Lower lobe of right lung (tissue), 2 donors: ENCODE results near the gene TBCB. TPM values are rescaled to one million over a fixed set of nuclear protein-coding genes. Genes with fewer than 3 reads are reported as not detected.

Experiments used
- ATAC-seq, 2 donors: fragments of 200-7000 bp; cut with Tn5 transposase; one replicate each; pipeline ENCODE4 v1.9.1; 2020 to 2022; ENCODE audit warnings: mild to moderate bottlenecking in 2 of 2, moderate library complexity in 2 of 2
- DNase-seq: peaks from one replicate; pipeline ENCODE4 v3.0.0-alpha.2; 2020
- H3K27ac ChIP-seq: fragments of 200-600 bp; one replicate; pipeline ENCODE4 v1.8.0; 2022
- H3K27me3 ChIP-seq: fragments of 200-600 bp; one replicate; pipeline ENCODE4 v1.8.0; 2022; ENCODE audit warnings: low read depth
- H3K36me3 ChIP-seq: fragments of 200-600 bp; one replicate; pipeline ENCODE4 v1.8.0; 2022; ENCODE audit warnings: mild to moderate bottlenecking
- H3K4me1 ChIP-seq: fragments of 200-600 bp; one replicate; pipeline ENCODE4 v1.8.0; 2022
- H3K4me3 ChIP-seq: fragments of 200-600 bp; one replicate; pipeline ENCODE4 v1.8.0; 2022; ENCODE audit warnings: mild to moderate bottlenecking
- H3K9me3 ChIP-seq: fragments of 200-600 bp; one replicate; pipeline ENCODE4 v1.8.0; 2022
- CTCF ChIP-seq: fragments of 200-600 bp; IDR thresholded peaks from one replicate; pipeline ENCODE4 v1.8.0; 2022; ENCODE audit warnings: antibody characterized with exemption, mild to moderate bottlenecking
- intact Hi-C: fragments of 100-400 bp; cut with DNase I; formaldehyde crosslinking; loops from one replicate; pipeline ENCODE4 v1.11.0; 2022
- total RNA-seq: library from RNA; stranded (reverse); fragmentation: NEBNext Ultra II Directional; extraction: Animal tissue kit (Norgen Biotek cat#: 25700); gene quantifications from one replicate; pipeline ENCODE4 v1.2.1, GENCODE V29; 2021
- donor health status: DM: no; HTN: yes; CAD: no; lungs with severe emphysema.

TBCB gene
- total RNA-seq, 1 donor from 2014 or later, result 90.2 TPM

GRCh38 chr19:36152352-36153091 lies 37.3 kb downstream of the TBCB start, which contains the start of gene COX7A1:
COX7A1 (minus strand) TSS chr19:36152447; CDS start chr19:36152407, 40 bp downstream.
- ATAC-seq (peak; percentile 74 to 85), DNase-seq (peak; percentile 62)
- H3K9me3 ChIP-seq, result no peaks in the 10 kb centered on the region
- H3K4me3 ChIP-seq, result peak within 1 kb of the TSS; percentile 63
- intact Hi-C loops, result no loop called here
- H3K27ac ChIP-seq, result peak within 1 kb of the TSS; percentile 94
- H3K27me3 ChIP-seq, result no peaks in the 10 kb centered on the region
- TF ChIP-seq CTCF, result no peak
- H3K36me3 ChIP-seq, result peaks cover 39% of the 10 kb centered on the region
- peaks cover 19% of the 10 kb centered on the region for H3K4me1 ChIP-seq

- H3K27ac ChIP-seq, result peak overlapping the region; percentile 94
Observed at GRCh38 chr19:36153126-36153525, 37.9 kb downstream of the TBCB start.

GRCh38 chr19:36160821-36161596 lies 45.7 kb downstream of the TBCB start:
- Histone ChIP-seq H3K4me3 (no peak overlapping the region), H3K27me3 (no peaks in the 10 kb centered on the region), H3K4me1 (no peaks in the 10 kb centered on the region), H3K27ac (no peak overlapping the region), H3K9me3 (no peaks in the 10 kb centered on the region), H3K36me3 (peaks cover 6% of the 10 kb centered on the region)
- intact Hi-C loops, result no loop called here
- no peak for DNase-seq
- TF ChIP-seq CTCF, result no peak
- no peak for ATAC-seq

More at GRCh38 chr19:36153126-36153525, 37.9 kb downstream of the TBCB start:
- no peak for TF ChIP-seq CTCF
- DNase-seq (no peak), ATAC-seq (no peak)
- Histone ChIP-seq H3K4me3 (peak overlapping the region; percentile 63), H3K4me1 (peaks cover 19% of the 10 kb centered on the region), H3K9me3 (no peaks in the 10 kb centered on the region), H3K36me3 (peaks cover 33% of the 10 kb centered on the region), H3K27me3 (no peaks in the 10 kb centered on the region)
- intact Hi-C loops, result no loop called here

- ATAC-seq (no peak), DNase-seq (no peak)
- no peak for TF ChIP-seq CTCF
- intact Hi-C loops, result no loop called here
- H3K36me3 ChIP-seq, result peaks cover 11% of the 10 kb centered on the region
- no peaks in the 10 kb centered on the region for H3K27me3 ChIP-seq
- H3K9me3 ChIP-seq, result no peaks in the 10 kb centered on the region
- H3K27ac ChIP-seq, result no peak overlapping the region
- H3K4me1 ChIP-seq, result no peaks in the 10 kb centered on the region
- no peak overlapping the region for H3K4me3 ChIP-seq
Observed at GRCh38 chr19:36163813-36164212, 48.5 kb downstream of the TBCB start.

- Histone ChIP-seq H3K27me3 (no peaks in the 10 kb centered on the region), H3K27ac (peak overlapping the region; percentile 80), H3K9me3 (no peaks in the 10 kb centered on the region), H3K4me1 (peaks cover 8% of the 10 kb centered on the region), H3K36me3 (peaks cover 5% of the 10 kb centered on the region), H3K4me3 (no peak overlapping the region)
- TF ChIP-seq CTCF, result no peak
- intact Hi-C loops, result loop anchor here (5.0 kb wide), 1 partner anchor 42 kb away; no protein-coding TSS in a partner anchor
- ATAC-seq (peak in 1 of 2 donors; percentile 50), DNase-seq (no peak)
Observed at GRCh38 chr19:36169084-36169760, 54.0 kb downstream of the TBCB start.
